SH-SY5Y (cell line): ENCODE measurements around the gene CDC23.

ENCODE experiments used
- GATA2 ChIP-seq: IDR thresholded peaks from 2 replicates; pipeline ENCODE4 v1.6.1; 2011; ENCODE audit warnings: mild to moderate bottlenecking, low read depth, low read length
- GATA3 ChIP-seq: IDR thresholded peaks from 2 replicates; pipeline ENCODE4 v1.6.1; 2011; ENCODE audit warnings: low read depth, mild to moderate bottlenecking, low read length, moderate library complexity

Gene CDC23, protein sequence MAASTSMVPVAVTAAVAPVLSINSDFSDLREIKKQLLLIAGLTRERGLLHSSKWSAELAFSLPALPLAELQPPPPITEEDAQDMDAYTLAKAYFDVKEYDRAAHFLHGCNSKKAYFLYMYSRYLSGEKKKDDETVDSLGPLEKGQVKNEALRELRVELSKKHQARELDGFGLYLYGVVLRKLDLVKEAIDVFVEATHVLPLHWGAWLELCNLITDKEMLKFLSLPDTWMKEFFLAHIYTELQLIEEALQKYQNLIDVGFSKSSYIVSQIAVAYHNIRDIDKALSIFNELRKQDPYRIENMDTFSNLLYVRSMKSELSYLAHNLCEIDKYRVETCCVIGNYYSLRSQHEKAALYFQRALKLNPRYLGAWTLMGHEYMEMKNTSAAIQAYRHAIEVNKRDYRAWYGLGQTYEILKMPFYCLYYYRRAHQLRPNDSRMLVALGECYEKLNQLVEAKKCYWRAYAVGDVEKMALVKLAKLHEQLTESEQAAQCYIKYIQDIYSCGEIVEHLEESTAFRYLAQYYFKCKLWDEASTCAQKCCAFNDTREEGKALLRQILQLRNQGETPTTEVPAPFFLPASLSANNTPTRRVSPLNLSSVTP

DNA sequence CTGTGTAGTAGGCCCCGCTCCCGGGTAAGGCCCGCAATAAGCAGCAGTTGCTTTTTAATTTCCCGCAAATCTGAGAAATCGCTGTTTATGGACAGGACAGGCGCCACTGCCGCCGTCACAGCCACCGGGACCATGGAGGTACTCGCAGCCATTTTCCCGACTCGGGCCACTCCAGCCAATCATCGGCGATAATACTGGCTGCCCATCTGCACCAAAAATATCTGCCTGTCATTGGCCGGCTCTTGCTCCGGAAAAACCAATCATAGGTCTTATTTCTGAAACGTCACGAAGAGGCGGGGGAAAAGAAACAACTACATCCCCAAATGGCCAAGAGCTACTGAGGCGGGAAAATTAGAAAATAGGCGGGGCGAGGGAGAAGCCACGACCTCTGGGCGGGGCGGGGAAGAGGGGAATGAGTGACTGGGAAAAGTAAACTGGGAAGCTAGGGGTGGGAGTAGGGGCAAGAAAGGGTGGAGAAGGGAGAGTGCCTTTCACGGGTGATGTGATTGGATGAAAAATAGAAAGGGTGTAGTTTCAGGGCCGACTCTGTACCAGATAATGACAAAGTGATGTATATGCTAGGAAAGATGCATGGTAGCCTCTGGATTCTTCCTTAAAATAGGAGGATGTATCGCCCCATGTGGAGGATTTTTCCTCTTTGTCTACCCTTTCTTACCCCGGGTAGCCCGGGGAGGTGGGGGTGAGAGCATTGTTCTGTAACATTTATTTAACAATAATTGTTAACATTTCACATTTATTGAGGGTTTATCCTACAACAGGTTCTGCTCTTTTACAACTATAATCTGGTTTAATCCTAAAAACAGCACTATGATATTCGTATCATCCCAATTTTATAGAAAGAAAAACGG is at the start of gene CDC23:
Gene CDC23, minus strand, starts transcription at position 163 of the 869 bp plus-strand sequence. Its CDS starts 11 bp downstream, at position 152.
- no peak for TF ChIP-seq GATA3
- no peak for TF ChIP-seq GATA2

- TF ChIP-seq GATA2: no peak
- TF ChIP-seq GATA3: no peak
Measured at GRCh38 chr5:138258704-138259292, 45.7 kb upstream of the CDC23 start.

DNA sequence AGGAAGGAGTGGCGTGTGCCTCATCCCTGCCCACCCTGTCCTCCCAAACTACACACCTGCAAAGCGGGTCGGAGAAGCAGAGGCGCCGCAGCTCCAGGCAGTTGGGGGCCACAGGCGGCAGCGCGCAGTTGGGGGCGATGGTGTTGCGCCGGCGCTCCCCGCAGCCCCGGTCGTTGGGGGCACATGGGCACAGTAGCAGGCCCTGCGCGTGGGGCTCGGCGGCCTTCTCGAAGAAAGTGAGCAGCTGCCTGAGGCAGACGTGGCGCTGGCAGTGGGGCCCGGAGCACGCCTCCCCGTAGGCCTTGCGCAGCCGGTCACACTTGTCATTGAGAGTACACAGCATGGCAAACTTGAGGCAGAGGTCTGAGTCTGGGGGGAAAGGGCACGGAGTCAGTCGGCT is 44.5 kb upstream of the CDC23 start:
- TF ChIP-seq GATA2: no peak
- TF ChIP-seq GATA3: no peak

DNA sequence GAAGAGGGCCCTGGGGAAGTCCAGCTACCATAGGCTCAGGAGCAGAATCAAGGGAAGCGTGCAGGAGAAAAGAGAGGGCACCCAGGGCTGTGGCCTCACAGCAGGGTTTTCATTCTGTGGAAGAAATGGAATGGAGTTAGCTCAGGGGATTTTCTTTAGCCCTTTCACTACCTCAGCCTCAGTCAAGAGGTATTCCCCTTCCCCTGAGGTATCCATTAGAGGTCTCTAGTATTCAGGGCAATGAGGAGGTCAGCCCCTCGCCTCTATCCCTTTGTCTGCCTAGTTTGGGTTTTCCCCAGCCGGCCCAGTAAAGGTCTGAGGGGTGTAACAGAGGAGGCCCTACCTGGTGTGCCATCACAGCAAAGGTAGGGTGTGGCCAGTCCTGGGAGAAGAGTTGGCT is 39.8 kb upstream of the CDC23 start:
- TF ChIP-seq GATA2: no peak
- no peak for TF ChIP-seq GATA3

- TF ChIP-seq GATA2 (no peak), GATA3 (no peak)
Measured at GRCh38 chr5:138246822-138247221, 33.7 kb upstream of the CDC23 start.

GRCh38 chr5:138246334-138246733 is 33.2 kb upstream of the CDC23 start:
- TF ChIP-seq GATA3: no peak
- TF ChIP-seq GATA2: no peak

GRCh38 chr5:138245717-138246116 is 32.6 kb upstream of the CDC23 start:
- TF ChIP-seq GATA2 (no peak), GATA3 (no peak)

DNA sequence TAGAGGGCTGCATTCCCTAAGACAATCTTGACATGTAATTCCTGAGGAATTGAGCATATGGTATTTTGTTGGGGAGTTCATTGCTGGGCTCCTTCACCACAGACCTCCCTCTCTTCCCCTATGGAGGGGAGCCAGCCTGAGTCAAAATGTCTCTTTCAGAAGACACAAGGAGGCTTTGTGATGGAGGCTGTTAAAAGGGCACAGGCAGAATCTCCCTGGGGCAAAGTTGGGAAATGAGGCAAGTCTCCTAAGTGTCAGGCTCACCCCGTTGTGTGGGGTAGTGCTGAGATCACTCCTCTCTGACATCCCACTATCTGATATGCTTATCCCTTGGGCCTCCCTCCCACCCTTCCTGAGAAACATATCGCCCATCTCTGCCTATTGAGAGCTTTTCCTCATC is 30.7 kb upstream of the CDC23 start:
- TF ChIP-seq GATA3 (no peak), GATA2 (no peak)

DNA sequence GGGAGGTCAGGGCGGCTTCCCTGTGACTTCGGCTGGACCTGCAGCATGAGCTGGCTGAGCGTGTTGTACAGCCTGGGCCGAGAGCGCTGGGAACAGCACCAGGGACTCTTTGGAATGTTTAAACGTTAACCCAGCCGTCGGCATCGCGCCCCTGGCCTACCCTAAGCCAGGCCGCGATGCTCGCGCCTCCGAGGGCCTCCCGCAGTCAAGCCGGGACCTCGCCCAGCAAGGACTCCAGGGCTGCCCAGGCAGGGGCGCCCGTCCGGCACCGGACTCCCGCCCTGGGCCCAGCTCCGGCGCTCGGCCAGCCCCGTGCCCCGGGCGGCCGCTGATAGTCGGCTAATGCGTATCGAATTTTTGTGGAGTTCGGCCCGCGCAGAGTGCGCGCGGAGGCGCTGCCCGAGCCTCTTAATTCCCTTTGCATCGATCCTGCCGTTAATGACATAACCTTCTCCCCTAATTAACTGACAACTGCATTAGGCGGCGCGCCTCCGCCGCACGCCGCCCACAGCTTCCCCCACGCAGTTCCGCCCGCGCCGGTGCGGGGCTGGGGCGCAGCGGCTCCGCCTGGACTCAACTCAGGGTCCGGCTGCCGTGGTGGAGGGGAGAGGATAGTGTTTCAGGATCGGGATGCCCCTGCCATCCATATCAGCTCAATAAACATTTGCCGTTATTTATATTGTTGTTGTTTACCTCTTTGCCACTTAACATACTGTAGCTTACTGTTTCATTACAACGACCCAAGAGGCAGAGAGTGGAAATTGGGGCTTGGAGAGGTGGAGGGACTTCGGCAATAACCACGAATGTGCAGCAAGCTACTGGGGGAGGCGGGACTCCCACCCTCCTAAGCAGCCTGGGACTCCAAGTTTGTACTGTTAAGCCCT is 28.8 kb upstream of the CDC23 start:
- TF ChIP-seq GATA3 (no peak), GATA2 (no peak)

GRCh38 chr5:138240650-138241385 is 27.7 kb upstream of the CDC23 start:
- no peak for TF ChIP-seq GATA2
- TF ChIP-seq GATA3: no peak

- no peak for TF ChIP-seq GATA3
- no peak for TF ChIP-seq GATA2
Measured at GRCh38 chr5:138238034-138238433, 24.9 kb upstream of the CDC23 start.

- TF ChIP-seq GATA2 (no peak), GATA3 (no peak)
Measured at GRCh38 chr5:138234651-138235050, 21.5 kb upstream of the CDC23 start.
